ENCODE measurements around the gene ARL6IP4. TPM values are rescaled to one million over a fixed set of nuclear protein-coding genes. Genes with fewer than 3 reads are reported as not detected.

Gene ARL6IP4
- total and polyA plus RNA-seq, 10 of the 15 experiments (the other 5 are each of a cell fraction or from before 2014, with no cell fraction given) = 2.5 to 320 (median 188) TPM

DNA sequence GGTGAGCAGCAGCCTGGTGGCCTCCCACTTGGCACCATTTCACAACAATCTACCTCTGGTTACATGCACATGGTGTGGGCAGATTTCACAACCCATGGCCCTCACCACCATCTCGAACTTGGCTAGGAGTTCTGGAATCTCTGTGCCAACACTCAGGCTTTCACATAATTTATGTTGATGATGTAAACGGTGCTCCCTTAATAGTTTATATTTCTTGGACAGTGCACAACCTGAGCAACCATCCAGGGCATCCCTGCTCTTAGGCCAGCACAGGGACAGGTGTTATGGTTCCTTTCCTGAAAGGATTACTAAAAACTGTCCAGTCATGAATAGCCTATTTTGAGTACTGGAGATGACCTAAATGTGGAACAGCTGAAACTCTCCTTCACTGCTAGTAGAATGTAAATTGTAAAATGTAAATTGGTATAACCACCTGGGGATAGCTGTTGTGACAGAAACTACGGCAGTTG, 42.8 kb upstream of the ARL6IP4 start:
- Histone ChIP-seq H3K27ac (ENCODE audit: control insufficient read depth, insufficient read depth) (no peak overlapping the region), H3K9me3 (replicated peaks; ENCODE audit: control insufficient read depth, insufficient read depth, low read length) (no peaks in the 10 kb centered on the region), H4K20me1 (ENCODE audit: control insufficient read depth, insufficient read depth) (no peaks in the 10 kb centered on the region), H3K4me2 (ENCODE audit: control insufficient read depth, insufficient read depth) (0 out of 2 replicates have a peak overlapping the region, but pooled peaks have one; percentile 20), H3K79me2 (ENCODE audit: control insufficient read depth, insufficient read depth, low read length) (no peaks in the 10 kb centered on the region), H3K4me3 (no peak overlapping the region), H3K27me3 (replicated peaks in 1 of 2; ENCODE audit: control insufficient read depth in 2 of 2, insufficient read depth in 2 of 2, low read length in 1 of 2) (no peaks in the 10 kb centered on the region), H2AFZ (ENCODE audit: control insufficient read depth, low read depth, low read length) (no peak overlapping the region), H3K36me3 (ENCODE audit: control insufficient read depth in 2 of 2, insufficient read depth in 2 of 2, low read length in 1 of 2) (no peaks in the 10 kb centered on the region), H3K9ac (ENCODE audit: control insufficient read depth, insufficient read depth, low read length) (no peak overlapping the region), H3K4me1 (ENCODE audit: control insufficient read depth, insufficient read depth, low read length) (peaks cover 38% of the 10 kb centered on the region)
- FAIRE-seq = peak; percentile 91
- DNase-seq (ENCODE audit: low read depth, low spot score) = no peak
- WGBS (ENCODE audit: insufficient coverage, insufficient replicate concordance, low lambda C conversion rate, missing lambda C conversion rate) = 40% methylated on average over 3 of the region's 3 CpGs
- intact Hi-C loops (cut with micrococcal nuclease; ENCODE audit: unreplicated experiment) = loop anchor here (2.0 kb wide), 1 partner anchor 39 kb away; no protein-coding TSS in a partner anchor
- POLR2A ChIA-PET = no interaction called here
- RAD21 ChIA-PET (ENCODE audit: unreplicated experiment) = interaction anchor here (1.4 kb wide), 1 partner anchor 49 kb away, joined by 3 read pairs; no protein-coding TSS in a partner anchor
- no TSS peak for BruUV-seq (replicated peaks)
- ATAC-seq = peak; percentile 56
- CTCF ChIA-PET = interaction anchor here (0.8 kb wide), 1 partner anchor 144 kb away, joined by 3 read pairs; no protein-coding TSS in a partner anchor
- SMC1A ChIA-PET (ENCODE audit: uncharacterized antibody, unreplicated experiment) = interaction anchor here (0.5 to 1.4 kb wide), 3 partner anchors 11 to 47 kb away, joined by 3 to 4 read pairs (median 3); no protein-coding TSS in a partner anchor
- in situ Hi-C loops (cut with MboI) = no loop called here
- TF ChIP-seq SMARCA5 (IDR thresholded peaks at IDR 0.05) (peak; percentile 83; the same call in 1 of the 2 replicates), MYB (IDR thresholded peaks at IDR 0.05; ENCODE audit: borderline replicate concordance, low read depth, low read length) (no peak), SRF (IDR thresholded peaks at IDR 0.05; ENCODE audit: low read depth in 2 of 2, low read length in 2 of 2) (0 out of 4 replicates have a peak, but pooled peaks of 1 of the 2 experiments have one; percentile 19), EED (IDR thresholded peaks at IDR 0.05; ENCODE audit: low read depth) (peak; percentile 60; the same call in 1 of the 2 replicates), STAT1 (conservative IDR thresholded peaks at IDR 0.05) (no peak), MEF2A (IDR thresholded peaks at IDR 0.05; ENCODE audit: insufficient read depth, low read depth, low read length) (0 out of 2 replicates have a peak, but pooled peaks have one; percentile 44), CBX5 (IDR thresholded peaks at IDR 0.05; ENCODE audit: low read depth) (no peak), KDM1A (IDR thresholded peaks at IDR 0.05; ENCODE audit: borderline replicate concordance) (no peak)
- TF ChIP-seq, protein P1, sequence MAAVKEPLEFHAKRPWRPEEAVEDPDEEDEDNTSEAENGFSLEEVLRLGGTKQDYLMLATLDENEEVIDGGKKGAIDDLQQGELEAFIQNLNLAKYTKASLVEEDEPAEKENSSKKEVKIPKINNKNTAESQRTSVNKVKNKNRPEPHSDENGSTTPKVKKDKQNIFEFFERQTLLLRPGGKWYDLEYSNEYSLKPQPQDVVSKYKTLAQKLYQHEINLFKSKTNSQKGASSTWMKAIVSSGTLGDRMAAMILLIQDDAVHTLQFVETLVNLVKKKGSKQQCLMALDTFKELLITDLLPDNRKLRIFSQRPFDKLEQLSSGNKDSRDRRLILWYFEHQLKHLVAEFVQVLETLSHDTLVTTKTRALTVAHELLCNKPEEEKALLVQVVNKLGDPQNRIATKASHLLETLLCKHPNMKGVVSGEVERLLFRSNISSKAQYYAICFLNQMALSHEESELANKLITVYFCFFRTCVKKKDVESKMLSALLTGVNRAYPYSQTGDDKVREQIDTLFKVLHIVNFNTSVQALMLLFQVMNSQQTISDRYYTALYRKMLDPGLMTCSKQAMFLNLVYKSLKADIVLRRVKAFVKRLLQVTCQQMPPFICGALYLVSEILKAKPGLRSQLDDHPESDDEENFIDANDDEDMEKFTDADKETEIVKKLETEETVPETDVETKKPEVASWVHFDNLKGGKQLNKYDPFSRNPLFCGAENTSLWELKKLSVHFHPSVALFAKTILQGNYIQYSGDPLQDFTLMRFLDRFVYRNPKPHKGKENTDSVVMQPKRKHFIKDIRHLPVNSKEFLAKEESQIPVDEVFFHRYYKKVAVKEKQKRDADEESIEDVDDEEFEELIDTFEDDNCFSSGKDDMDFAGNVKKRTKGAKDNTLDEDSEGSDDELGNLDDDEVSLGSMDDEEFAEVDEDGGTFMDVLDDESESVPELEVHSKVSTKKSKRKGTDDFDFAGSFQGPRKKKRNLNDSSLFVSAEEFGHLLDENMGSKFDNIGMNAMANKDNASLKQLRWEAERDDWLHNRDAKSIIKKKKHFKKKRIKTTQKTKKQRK (IDR thresholded peaks at IDR 0.05; ENCODE audit: low read depth, low read length) = 0 out of 2 replicates have a peak, but pooled peaks have one; percentile 17

All from GM12878 (cell line).